H1 (cell line): ENCODE results near the gene SEC23IP. TPM values are rescaled to one million over a fixed set of nuclear protein-coding genes. Genes with fewer than 3 reads are reported as not detected.

Source experiments
- CTCF ChIA-PET: fragments of 300-600 bp; sonication (Branson Sonifier 250); formaldehyde crosslinking; loops from one replicate; lab custom pipeline; 2021; ENCODE audit not compliant: partially characterized antibody; lab: Charles Lee
- POLR2A ChIA-PET: fragments of 300-600 bp; sonication (Branson Sonifier 250); formaldehyde crosslinking; loops from one replicate; lab custom pipeline; 2021; ENCODE audit warnings: inconsistent platforms; ENCODE audit not compliant: partially characterized antibody; lab: Charles Lee
- DNase-seq, 2 experiments: peaks; one replicate each; pipeline versions ENCODE4 v3.0.0 to v3.0.0-alpha.2; 2010 to 2022; ENCODE audit warnings: low spot score in 2 of 2, low read depth in 1 of 2, mixed read lengths in 1 of 2
- FAIRE-seq: peaks from 2 replicates; lab custom pipeline; 2011; peaks lifted over from hg19 to GRCh38; lab: Jason Lieb, UNC
- H2AFZ ChIP-seq: 2 replicates; pipeline ENCODE4 v1.8.1; 2012; ENCODE audit warnings: low read length, inconsistent platforms
- H2AK5ac ChIP-seq: 2 replicates; pipeline ENCODE4 v1.6.1; 2013; ENCODE audit warnings: low read depth, low read length
- H2BK120ac ChIP-seq: replicated peaks from 2 replicates; pipeline ENCODE3; 2013; ENCODE audit warnings: low read depth, low read length, inconsistent platforms
- H2BK12ac ChIP-seq: 2 replicates; pipeline ENCODE4 v1.6.1; 2013; ENCODE audit warnings: low read depth, low read length
- H2BK15ac ChIP-seq: 2 replicates; pipeline ENCODE4 v1.6.1; 2013; ENCODE audit warnings: low read length
- H2BK20ac ChIP-seq: 2 replicates; pipeline ENCODE4 v1.6.1; 2013; ENCODE audit warnings: low read length
- H2BK5ac ChIP-seq: 2 replicates; pipeline ENCODE4 v1.6.1; 2013; ENCODE audit warnings: low read depth, low read length
- H3K14ac ChIP-seq: 2 replicates; pipeline ENCODE4 v1.6.1; 2013; ENCODE audit warnings: inconsistent platforms; ENCODE audit not compliant: insufficient read length
- H3K18ac ChIP-seq: 2 replicates; pipeline ENCODE4 v1.6.1; 2013; ENCODE audit warnings: low read length; ENCODE audit errors: extremely low read depth
- H3K23ac ChIP-seq: 2 replicates; pipeline ENCODE4 v1.6.1; 2013; ENCODE audit warnings: inconsistent platforms; ENCODE audit not compliant: insufficient read length
- H3K23me2 ChIP-seq: 2 replicates; pipeline ENCODE4 v1.6.1; 2013; ENCODE audit warnings: low read depth, low read length
- H3K27ac ChIP-seq: 2 replicates; pipeline ENCODE4 v1.6.1; 2011; ENCODE audit warnings: low read depth, low read length, inconsistent platforms
- H3K27me3 ChIP-seq, 4 experiments: replicated peaks in 1 of 4; 1 replicate in 1 of 4; 2 replicates in 3 of 4; pipeline versions ENCODE4 v1.6.1 to v1.8.1; 2011 to 2013; ENCODE audit warnings: low read length in 3 of 4, mild to moderate bottlenecking in 3 of 4, inconsistent platforms in 2 of 4, mixed read lengths in 2 of 4, moderate library complexity in 1 of 4; ENCODE audit not compliant: control insufficient read depth in 3 of 4, insufficient read depth in 3 of 4; ENCODE audit errors: extremely low read depth in 1 of 4
- H3K36me3 ChIP-seq, 4 experiments: 2 replicates each; pipeline versions ENCODE4 v1.6.1 to v1.8.1; 2011 to 2013; ENCODE audit warnings: mild to moderate bottlenecking in 4 of 4, low read length in 3 of 4, moderate library complexity in 2 of 4, control low read depth in 1 of 4, inconsistent platforms in 1 of 4; ENCODE audit not compliant: insufficient read depth in 4 of 4, control insufficient read depth in 2 of 4
- H3K4ac ChIP-seq: replicated peaks from 2 replicates; pipeline ENCODE3; 2013; ENCODE audit warnings: low read length, low read depth, mixed read lengths, inconsistent platforms; ENCODE audit not compliant: insufficient read length
- H3K4me1 ChIP-seq, 4 experiments: replicated peaks in 1 of 4; 1 replicate in 1 of 4; 2 replicates in 3 of 4; pipeline versions ENCODE4 v1.6.1 to v1.8.1; 2011 to 2013; ENCODE audit warnings: low read length in 3 of 4, inconsistent platforms in 2 of 4, mixed read lengths in 1 of 4; ENCODE audit not compliant: insufficient read depth in 4 of 4, control insufficient read depth in 3 of 4
- H3K4me2 ChIP-seq, 2 experiments: 2 replicates each; pipeline versions ENCODE4 v1.6.1 to v1.8.1; 2011 to 2013; ENCODE audit warnings: low read depth in 2 of 2, low read length in 2 of 2, control low read depth in 1 of 2, inconsistent platforms in 1 of 2, mild to moderate bottlenecking in 1 of 2; ENCODE audit not compliant: insufficient read depth in 1 of 2
- H3K4me3 ChIP-seq, 4 experiments: fragments of 200-600, 300-600 bp in 1 of 4; sonication (generic), shearing (Covaris generic), sonication (Bioruptor Twin) in 1 of 4; 2 replicates each; pipeline versions ENCODE4 v1.5.1 to v1.8.1; 2011 to 2016; ENCODE audit warnings: low read length in 4 of 4, low read depth in 3 of 4, control low read depth in 2 of 4, inconsistent platforms in 2 of 4, mild to moderate bottlenecking in 2 of 4, mixed read lengths in 1 of 4, moderate library complexity in 1 of 4; ENCODE audit not compliant: insufficient read depth in 2 of 4; ENCODE audit errors: extremely low read depth in 1 of 4
- H3K56ac ChIP-seq: replicated peaks from 2 replicates; pipeline ENCODE3; 2013; ENCODE audit warnings: low read depth, mild to moderate bottlenecking, mixed read lengths, low read length, inconsistent platforms; ENCODE audit not compliant: insufficient read length
- H3K79me1 ChIP-seq: 2 replicates; pipeline ENCODE4 v1.6.1; 2013; ENCODE audit warnings: low read depth, low read length, control low read depth
- H3K79me2 ChIP-seq, 2 experiments: 2 replicates each; pipeline versions ENCODE4 v1.6.1 to v1.8.1; 2012 to 2013; ENCODE audit warnings: low read length in 2 of 2, mild to moderate bottlenecking in 2 of 2, inconsistent platforms in 1 of 2; ENCODE audit not compliant: insufficient read depth in 2 of 2, control insufficient read depth in 1 of 2
- H3K9ac ChIP-seq, 4 experiments: replicated peaks in 1 of 4; 1 replicate in 1 of 4; 2 replicates in 3 of 4; pipeline versions ENCODE4 v1.6.1 to v1.8.1; 2011 to 2013; ENCODE audit warnings: low read depth in 3 of 4, low read length in 3 of 4, control low read depth in 2 of 4, mild to moderate bottlenecking in 2 of 4, moderate library complexity in 2 of 4, inconsistent platforms in 1 of 4; ENCODE audit errors: extremely low read depth in 1 of 4
- H3K9me3 ChIP-seq, 2 experiments: 2 replicates each; pipeline versions ENCODE4 v1.6.1 to v1.8.1; 2012 to 2013; ENCODE audit warnings: mild to moderate bottlenecking in 2 of 2, moderate library complexity in 2 of 2, control low read depth in 1 of 2, inconsistent platforms in 1 of 2, low read depth in 1 of 2, low read length in 1 of 2, mixed read lengths in 1 of 2; ENCODE audit not compliant: insufficient read depth in 2 of 2
- H4K20me1 ChIP-seq, 2 experiments: replicated peaks in 1 of 2; 2 replicates each; pipeline versions ENCODE3 to v1.8.1; 2011 to 2013; ENCODE audit warnings: inconsistent platforms in 2 of 2, low read length in 2 of 2, mild to moderate bottlenecking in 1 of 2; ENCODE audit not compliant: insufficient read depth in 2 of 2, control insufficient read depth in 1 of 2
- H4K5ac ChIP-seq: 2 replicates; pipeline ENCODE4 v1.6.1; 2013; ENCODE audit warnings: low read length, low read depth, mixed read lengths, inconsistent platforms; ENCODE audit not compliant: insufficient read length
- H4K8ac ChIP-seq: 2 replicates; pipeline ENCODE4 v1.8.0; 2013; ENCODE audit warnings: mild to moderate bottlenecking, moderate library complexity, low read length, inconsistent platforms; ENCODE audit not compliant: insufficient read depth; ENCODE audit errors: extremely low read depth
- H4K91ac ChIP-seq: replicated peaks from 2 replicates; pipeline ENCODE3; 2013; ENCODE audit warnings: low read length, mixed read lengths, inconsistent platforms; ENCODE audit not compliant: insufficient read length
- BACH1 ChIP-seq: IDR thresholded peaks from 2 replicates; pipeline ENCODE4 v1.6.1; 2012; ENCODE audit warnings: low read length, improper control_type of control experiment
- CHD1 ChIP-seq: IDR thresholded peaks from 2 replicates; pipeline ENCODE4 v1.6.1; 2012; ENCODE audit warnings: low read depth, low read length, improper control_type of control experiment
- EZH2 ChIP-seq: fragments of 200-600 bp; sonication (generic); IDR thresholded peaks from 2 replicates; pipeline ENCODE4 v1.7.1; 2012; ENCODE audit warnings: low read depth, mild to moderate bottlenecking, moderate library complexity, low read length, inconsistent platforms; ENCODE audit not compliant: severe bottlenecking
- GTF2F1 ChIP-seq: IDR thresholded peaks from 2 replicates; pipeline ENCODE4 v1.6.1; 2012; ENCODE audit warnings: low read depth, low read length, improper control_type of control experiment, borderline replicate concordance
- JUN ChIP-seq: IDR thresholded peaks from 2 replicates; pipeline ENCODE4 v1.6.1; 2011; ENCODE audit warnings: low read depth, mild to moderate bottlenecking, improper control_type of control experiment, low read length
- MAFK ChIP-seq: IDR thresholded peaks from 2 replicates; pipeline ENCODE4 v1.6.1; 2012; ENCODE audit warnings: low read depth, mild to moderate bottlenecking, improper control_type of control experiment, low read length
- POLR2A ChIP-seq, 2 experiments: IDR thresholded peaks; 1 replicate in 1 of 2; 2 replicates in 1 of 2; pipeline ENCODE4 v1.6.1; 2011; ENCODE audit warnings: low read depth in 2 of 2, low read length in 2 of 2, mild to moderate bottlenecking in 2 of 2; ENCODE audit errors: control extremely low read depth in 1 of 2
- RFX5 ChIP-seq: IDR thresholded peaks from 2 replicates; pipeline ENCODE4 v1.6.1; 2011; ENCODE audit warnings: low read depth, low read length, improper control_type of control experiment, borderline replicate concordance
- SAP30 ChIP-seq: fragments of 300-600 bp; sonication (generic); IDR thresholded peaks from 2 replicates; pipeline ENCODE4 v1.7.1; 2012; ENCODE audit warnings: low read length, moderate library complexity, mild to moderate bottlenecking, inconsistent platforms; ENCODE audit not compliant: insufficient read depth, insufficient replicate concordance
- SIN3A ChIP-seq, 2 experiments: IDR thresholded peaks in 1 of 2; conservative IDR thresholded peaks in 1 of 2; 2 replicates each; pipeline ENCODE4 v1.6.1; 2011 to 2012; ENCODE audit warnings: low read length in 2 of 2, improper control_type of control experiment in 1 of 2, low read depth in 1 of 2, mild to moderate bottlenecking in 1 of 2
- SRF ChIP-seq: IDR thresholded peaks from 2 replicates; pipeline ENCODE4 v1.6.1; 2011; ENCODE audit warnings: mild to moderate bottlenecking, low read depth, low read length, moderate library complexity
- WGBS, 2 experiments: shearing (Covaris generic) in 1 of 2; methylation state at CpG; one replicate each; pipeline versions ENCODE4 v1.1.6 to v1.1.7; 2013 to 2015; ENCODE audit warnings: low lambda C conversion rate in 2 of 2, mixed read lengths in 2 of 2, inconsistent platforms in 1 of 2, low coverage in 1 of 2, missing lambda C conversion rate in 1 of 2; ENCODE audit not compliant: insufficient replicate concordance in 2 of 2, insufficient coverage in 1 of 2, insufficient read length in 1 of 2; ENCODE audit errors: extremely low coverage in 1 of 2, missing lambda C conversion rate in 1 of 2; 5-methylcytosine and 5-hydroxymethylcytosine counted together
- polyA plus RNA-seq, 7 experiments: library from polyadenylated mRNA; depleted of rRNA in 3 of 7; stranded (reverse) in 5 of 7; unstranded in 2 of 7; fragments of >200 nt in 5 of 7; fragments of 200-250 nt in 2 of 7; gene quantifications; 1 replicate in 5 of 7; 2 replicates in 1 of 7; 4 replicates in 1 of 7; pipeline versions ENCODE4 v1.2.1 to v1.2.3, GENCODE V29; 2011 to 2013; ENCODE audit warnings: missing spikeins in 2 of 7, mixed read lengths in 2 of 7
- total RNA-seq: library from RNA; stranded (reverse); fragmentation: NEBNext Ultra II Directional; extraction: Animal tissue kit (Norgen Biotek cat#: 25700); gene quantifications from 2 replicates; pipeline ENCODE4 v1.2.1, GENCODE V29; 2021

The SEC23IP gene
- total and polyA plus RNA-seq, 2 of the 8 experiments (the other 6 are each of a cell fraction or from before 2014, with no cell fraction given): 29.0 to 105 TPM

DNA sequence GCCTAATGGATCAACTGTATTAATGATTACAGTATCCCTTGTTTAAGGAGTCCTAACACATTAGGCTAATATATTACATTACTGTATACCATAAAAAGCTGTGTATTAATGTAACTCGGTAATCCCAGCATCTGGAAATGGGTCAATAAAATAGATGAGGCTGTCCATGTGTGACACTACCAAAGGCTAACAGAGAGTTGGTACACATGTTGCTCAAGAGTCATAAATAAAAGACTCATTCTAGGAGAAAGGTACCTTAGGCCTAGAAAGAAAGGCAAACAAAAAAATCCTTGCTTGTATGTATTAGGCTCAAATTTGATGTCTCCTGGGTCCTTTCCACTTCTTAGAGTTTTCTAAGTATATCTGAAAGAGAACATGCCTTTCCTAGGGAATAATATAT is 34.5 kb upstream of the SEC23IP start:
- no peaks in the 10 kb centered on the region for H3K23me2 ChIP-seq
- H3K36me3 ChIP-seq: peaks cover 9 to 39% (median 21%) of the 10 kb centered on the region in 4 experiments
- no peak overlapping the region for H2BK15ac ChIP-seq
- H2BK5ac ChIP-seq: no peak overlapping the region
- DNase-seq: no peak
- peaks cover 6 to 10% of the 10 kb centered on the region in 2 experiments for H4K20me1 ChIP-seq
- H3K4me1 ChIP-seq: peaks cover 0 to 6% (median 3%) of the 10 kb centered on the region in 4 experiments; a peak in 4 of 7 replicates
- H3K4me3 ChIP-seq: no peak overlapping the region
- no peak overlapping the region for H3K9ac ChIP-seq
- H2BK12ac ChIP-seq: no peak overlapping the region
- no peak for FAIRE-seq
- no peak overlapping the region for H4K8ac ChIP-seq
- no peak overlapping the region for H3K27ac ChIP-seq
- WGBS, 2 experiments: 85% methylated on average over 1 of the region's 1 CpG; no CpG with 5 or more reads in 1 of the 2 experiments
- ChIA-PET CTCF (interaction anchor here (0.9 to 5.3 kb wide), 8 partner anchors 10 to 250 kb away, joined by 3 to 59 read pairs (median 11); partner anchors contain the start of gene MCMBP), POLR2A (no interaction called here)
- 0 out of 2 replicates have a peak, but pooled peaks cover 3% of the 10 kb centered on the region for H3K79me1 ChIP-seq
- H3K9me3 ChIP-seq: no peaks in the 10 kb centered on the region
- H3K79me2 ChIP-seq: peaks cover 4 to 57% of the 10 kb centered on the region in 2 experiments; a peak in 3 of 4 replicates
- no peak overlapping the region for H4K91ac ChIP-seq
- H2BK120ac ChIP-seq: no peak overlapping the region
- no peak overlapping the region for H4K5ac ChIP-seq
- H2AFZ ChIP-seq: no peak overlapping the region
- H3K4me2 ChIP-seq: no peak overlapping the region
- H3K23ac ChIP-seq: no peak overlapping the region
- no peak overlapping the region for H2BK20ac ChIP-seq
- H3K14ac ChIP-seq: no peak overlapping the region
- no peaks in the 10 kb centered on the region for H3K27me3 ChIP-seq
- no peak overlapping the region for H3K4ac ChIP-seq
- H3K56ac ChIP-seq: no peak overlapping the region
- no peak overlapping the region for H2AK5ac ChIP-seq
- no peak overlapping the region for H3K18ac ChIP-seq
- no peak for TF ChIP-seq POLR2A (IDR thresholded peaks at IDR 0.05; ENCODE audit: control extremely low read depth in 1 of 2, low read depth in 2 of 2, low read length in 2 of 2)
- TF ChIP-seq GTF2F1: no peak
- no peak for TF ChIP-seq SIN3A (conservative IDR thresholded peaks at IDR 0.05 in 1 of 2, IDR thresholded peaks at IDR 0.05 in 1 of 2; ENCODE audit: low read depth in 1 of 2, low read length in 2 of 2)
- TF ChIP-seq RFX5: no peak
- TF ChIP-seq JUN: no peak
- no peak for TF ChIP-seq SAP30
- no peak for TF ChIP-seq SRF
- TF ChIP-seq EZH2: no peak
- no peak for TF ChIP-seq MAFK
- no peak for TF ChIP-seq BACH1
- no peak for TF ChIP-seq CHD1
